Activated CD4-positive, alpha-beta T cell treated with anti-CD3 and anti-CD28 coated beads, Interleukin-2, amount 50 U/mL, for 16 hours (primary cell): ENCODE results near the gene CLEC4G.

Experiments
- DNase-seq: peaks from one replicate; pipeline ENCODE4 v3.0.0-alpha.2; 2020

CLEC4G gene

DNA sequence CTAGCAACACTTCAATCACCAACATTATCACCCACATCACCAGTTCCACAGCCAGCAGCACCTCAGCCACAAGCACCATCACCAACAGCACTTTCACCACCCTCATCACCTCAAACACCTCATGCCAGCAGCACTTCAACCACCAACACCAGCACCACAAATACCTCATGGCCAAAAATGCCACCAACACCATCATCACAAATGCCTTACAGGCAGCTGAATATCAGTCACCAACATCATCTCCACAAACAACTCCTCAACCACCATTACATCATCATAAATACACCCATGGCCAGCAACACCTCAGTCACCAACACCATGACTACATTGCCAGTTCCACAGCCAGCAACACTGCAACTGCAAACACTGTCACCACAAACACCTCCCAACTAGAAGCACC lies 40.4 kb downstream of the CLEC4G start:
- peak; percentile 20 for DNase-seq

DNA sequence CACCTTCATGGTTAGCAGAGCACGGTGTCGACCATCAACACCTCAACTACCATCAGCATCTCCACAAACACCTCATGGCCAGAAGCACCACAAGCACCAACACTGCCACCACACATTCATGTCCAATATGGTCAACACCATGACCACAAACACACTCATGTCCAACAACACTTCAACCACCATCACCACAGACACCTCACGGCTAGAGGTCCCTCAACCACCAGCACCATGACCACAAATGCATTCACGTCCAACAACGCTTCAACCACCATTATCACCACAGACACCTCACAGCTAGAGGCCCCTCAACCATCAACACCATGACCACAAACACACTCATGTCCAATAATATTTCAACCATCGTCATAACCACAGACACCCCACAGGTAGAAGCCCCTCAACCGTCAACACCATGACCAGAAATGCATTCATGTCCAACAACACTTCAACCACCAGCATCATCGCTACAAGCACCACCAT lies 41.1 kb downstream of the CLEC4G start:
- DNase-seq = no peak

DNA sequence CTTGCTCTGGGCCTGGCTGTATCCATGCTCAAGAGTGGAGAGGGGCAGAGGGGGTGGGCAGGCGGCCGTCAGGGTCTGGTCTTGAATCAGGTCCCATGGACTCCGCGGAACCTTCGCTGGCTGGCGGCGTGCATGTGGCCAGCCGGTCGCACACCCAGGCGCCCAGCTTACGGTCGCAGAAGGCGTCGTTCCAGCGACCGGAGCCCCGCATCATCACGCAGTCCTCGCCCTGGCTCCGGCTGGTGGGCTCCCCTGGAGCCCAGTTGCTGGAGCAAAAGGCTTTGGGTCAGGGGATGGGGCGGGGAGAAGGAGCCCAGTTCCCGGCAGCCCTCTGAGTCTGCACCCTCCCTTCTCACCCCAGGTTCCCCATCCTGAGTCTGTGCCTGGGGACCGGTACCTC lies 42.7 kb downstream of the CLEC4G start:
- no peak for DNase-seq

DNA sequence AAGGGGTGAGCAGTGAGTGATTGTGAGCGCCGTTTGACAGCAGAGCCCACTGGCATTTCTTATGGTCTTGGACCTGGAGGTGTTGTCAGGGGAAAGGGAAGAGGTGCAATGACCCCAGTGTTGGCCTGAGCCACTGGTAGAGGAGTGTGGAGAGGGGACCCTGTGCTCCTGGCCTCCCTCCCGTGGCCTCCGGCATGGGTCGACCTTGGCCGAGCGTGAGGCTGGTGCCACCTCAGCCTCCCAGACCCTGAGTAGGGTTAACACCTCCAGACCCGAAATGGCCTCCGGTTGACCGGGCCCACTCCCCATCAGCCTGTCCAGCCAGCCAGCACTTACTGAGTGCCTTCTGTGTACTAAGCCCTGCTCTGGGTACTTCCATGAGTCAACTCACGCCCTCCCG lies 44.7 kb downstream of the CLEC4G start:
- DNase-seq = no peak

DNA sequence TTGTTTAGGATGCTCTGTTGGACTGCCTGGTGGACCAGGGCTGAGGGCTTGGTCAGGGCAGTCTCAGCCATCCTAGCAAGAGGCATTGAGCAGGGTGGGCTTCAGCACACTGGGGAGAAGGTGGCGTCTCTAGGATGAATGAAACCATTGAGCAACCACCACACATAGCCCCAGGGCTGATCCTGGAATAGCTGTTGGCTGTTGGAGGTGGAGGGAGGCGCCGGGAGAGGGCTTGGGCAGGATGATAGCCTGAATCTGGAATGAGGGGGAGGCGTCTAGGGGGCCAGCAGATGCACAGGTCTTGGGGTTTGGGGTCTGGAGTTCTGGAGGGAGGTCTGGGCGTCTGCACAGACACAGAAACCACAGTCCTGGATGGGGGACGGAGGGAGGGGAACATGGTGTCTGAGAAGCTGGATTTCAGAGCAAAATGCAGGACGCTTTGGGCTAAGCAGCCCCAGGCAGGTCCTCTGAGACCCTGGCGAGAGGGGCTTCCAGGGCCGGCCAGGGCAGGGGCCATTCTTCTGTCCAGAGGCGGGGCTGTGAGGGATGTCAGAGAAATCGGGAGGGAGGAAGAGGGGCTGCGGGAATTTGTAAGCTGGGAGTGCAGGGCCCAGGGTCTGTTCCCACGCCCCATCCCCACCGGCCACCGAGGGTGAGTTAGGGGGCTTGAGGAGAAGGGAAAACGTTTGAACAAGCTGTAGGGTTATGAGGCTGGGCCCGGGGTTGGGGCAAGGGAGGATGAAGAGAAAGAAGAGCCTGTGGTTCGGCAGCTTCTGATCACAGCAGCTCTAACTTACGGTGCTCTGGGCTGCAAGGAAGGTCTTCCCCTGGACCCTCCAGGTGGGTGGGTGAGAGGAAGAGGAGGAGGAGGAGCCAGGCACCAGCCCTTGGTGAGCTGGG lies 46.1 kb downstream of the CLEC4G start:
- no peak for DNase-seq

DNA sequence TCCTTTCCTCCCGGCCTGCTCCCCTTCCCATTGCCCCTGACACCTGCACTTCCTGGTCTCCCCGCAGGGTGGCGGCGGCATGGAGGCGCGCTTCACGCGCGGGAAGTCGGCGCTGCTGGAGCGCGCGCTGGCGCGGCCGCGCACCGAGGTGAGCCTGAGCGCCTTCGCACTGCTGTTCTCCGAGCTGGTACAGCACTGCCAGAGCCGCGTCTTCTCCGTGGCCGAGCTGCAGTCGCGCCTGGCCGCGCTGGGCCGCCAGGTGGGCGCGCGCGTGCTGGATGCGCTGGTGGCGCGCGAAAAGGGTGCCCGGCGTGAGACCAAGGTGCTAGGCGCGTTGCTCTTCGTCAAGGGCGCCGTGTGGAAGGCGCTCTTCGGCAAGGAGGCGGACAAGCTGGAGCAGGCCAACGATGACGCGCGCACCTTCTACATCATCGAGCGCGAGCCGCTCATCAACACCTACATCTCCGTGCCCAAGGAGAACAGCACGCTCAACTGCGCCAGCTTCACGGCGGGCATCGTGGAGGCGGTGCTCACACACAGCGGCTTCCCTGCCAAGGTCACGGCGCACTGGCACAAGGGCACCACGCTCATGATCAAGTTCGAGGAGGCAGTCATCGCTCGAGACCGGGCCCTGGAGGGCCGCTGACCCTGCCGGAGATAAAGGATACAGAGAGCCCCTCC lies 49.6 kb downstream of the CLEC4G start:
- no peak for DNase-seq

DNA sequence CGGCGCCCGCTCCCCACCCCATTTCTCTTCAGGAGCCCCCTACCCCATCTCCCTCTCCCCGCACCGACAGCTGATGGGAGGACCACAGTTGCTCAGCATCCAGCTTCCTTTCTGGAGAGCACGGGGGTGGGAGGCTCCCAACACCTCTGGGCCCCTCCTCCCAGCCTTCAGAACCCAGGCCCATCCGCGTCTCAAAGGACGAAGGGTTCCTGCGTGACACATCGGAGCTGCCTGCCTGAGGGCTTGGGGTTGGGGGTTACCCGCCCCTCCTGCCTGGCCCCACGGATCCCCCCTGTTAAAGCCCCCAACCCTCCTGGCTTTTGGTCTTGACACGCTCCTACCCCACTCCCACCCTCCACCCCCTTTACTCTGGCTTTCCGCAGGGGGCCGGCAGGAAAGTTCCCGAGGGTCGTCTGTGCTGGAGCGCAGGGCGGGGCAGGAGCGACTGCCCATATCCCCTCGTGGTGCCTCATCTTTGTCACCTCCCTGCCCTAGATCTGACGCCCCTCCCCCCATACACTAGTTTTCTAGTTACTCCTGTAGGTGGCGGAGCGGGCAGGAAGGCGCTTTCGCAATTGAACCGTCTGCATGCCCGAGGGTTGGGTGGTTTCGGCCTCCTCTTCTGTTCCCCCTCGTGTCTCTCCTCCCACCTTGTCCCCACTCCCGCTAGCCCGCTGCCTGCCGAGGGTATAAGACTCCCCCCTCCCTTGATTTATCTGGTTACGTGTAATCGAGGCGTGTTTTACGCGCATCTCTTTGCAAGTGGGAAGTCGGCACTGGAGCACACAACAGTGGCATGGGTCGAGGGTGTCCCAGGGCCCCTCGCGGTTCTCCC lies 50.4 kb downstream of the CLEC4G start:
- DNase-seq = peak; percentile 93

DNA sequence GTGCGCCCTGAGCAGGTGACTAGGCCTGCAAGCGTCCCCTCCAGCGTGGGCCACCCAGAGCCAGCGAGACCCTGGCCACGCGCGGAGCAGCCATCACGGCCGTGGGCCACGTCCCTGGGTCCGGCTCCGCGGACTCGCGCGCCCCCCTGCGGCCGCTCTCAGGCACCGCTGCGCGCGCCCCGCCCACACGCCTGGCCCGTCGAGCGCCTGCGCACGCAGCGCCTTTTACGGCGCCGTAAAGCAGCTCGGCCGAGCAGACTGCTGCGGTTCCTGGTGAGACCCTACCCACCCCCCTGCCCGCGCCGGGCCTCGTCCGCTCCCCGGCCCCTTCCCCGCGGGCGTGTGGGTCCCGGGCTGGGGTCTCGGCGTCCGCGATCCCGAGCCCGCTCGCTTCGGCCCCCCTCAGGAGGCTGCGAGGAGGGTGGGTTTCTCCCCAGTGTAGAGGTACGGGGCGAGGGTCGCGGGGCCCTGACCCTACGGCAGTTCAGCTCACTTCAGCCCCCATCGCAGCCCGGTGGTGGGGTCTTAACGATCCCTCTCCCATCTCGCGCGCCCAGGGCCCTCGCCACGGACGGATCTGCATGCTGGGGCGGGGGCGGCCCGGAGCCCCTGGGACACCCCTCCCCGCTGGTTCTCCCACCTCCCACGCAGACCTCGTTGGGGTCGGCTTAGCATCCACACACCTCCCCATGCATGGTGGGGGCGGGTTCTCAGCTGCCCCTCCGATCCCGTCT lies 51.1 kb downstream of the CLEC4G start, which contains the start of gene TRAPPC5:
Gene TRAPPC5 (plus strand): TSS at position 228 of the 734 bp plus-strand sequence. CDS start 1,421 bp downstream, outside the sequence.
- DNase-seq = peak; percentile 89

DNA sequence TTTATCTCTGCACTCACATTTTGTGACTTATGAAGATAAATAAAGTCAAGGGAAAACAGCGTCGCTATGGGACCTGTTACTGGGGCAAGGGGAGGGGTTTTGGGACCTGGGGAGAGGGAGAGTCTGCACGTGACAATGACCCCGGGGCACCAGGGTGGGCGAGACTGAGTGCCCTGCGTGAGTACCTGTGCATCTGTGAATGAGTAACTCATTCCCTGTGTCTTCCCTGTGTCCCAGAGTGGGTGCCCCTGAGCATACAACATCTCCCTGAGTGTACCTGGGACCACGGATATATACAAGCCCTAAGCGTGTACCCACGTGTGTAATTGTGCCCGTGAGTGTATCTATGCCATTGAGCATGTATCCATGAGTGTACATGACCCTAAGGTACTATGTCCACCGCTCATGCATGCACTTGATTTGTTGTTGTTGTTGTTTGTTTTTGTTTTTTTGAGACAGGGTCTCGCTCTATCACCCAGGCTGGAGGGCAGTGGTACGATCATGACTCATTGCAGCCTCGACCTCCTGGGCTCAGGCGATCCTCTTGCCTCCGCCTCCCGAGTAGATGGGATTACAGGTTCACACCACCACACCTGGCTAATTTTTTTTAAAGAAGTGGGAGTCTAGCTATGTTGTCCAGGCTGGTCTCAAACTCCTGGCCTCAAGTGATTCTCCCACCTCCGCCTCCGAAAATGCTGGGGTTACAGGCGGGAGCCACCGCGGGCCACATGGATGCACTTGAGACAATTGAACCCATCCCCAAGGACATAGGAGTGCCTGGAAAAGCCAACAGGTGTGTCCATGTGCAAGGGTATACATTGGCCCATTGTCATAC lies 51.9 kb downstream of the CLEC4G start:
- DNase-seq = no peak

DNA sequence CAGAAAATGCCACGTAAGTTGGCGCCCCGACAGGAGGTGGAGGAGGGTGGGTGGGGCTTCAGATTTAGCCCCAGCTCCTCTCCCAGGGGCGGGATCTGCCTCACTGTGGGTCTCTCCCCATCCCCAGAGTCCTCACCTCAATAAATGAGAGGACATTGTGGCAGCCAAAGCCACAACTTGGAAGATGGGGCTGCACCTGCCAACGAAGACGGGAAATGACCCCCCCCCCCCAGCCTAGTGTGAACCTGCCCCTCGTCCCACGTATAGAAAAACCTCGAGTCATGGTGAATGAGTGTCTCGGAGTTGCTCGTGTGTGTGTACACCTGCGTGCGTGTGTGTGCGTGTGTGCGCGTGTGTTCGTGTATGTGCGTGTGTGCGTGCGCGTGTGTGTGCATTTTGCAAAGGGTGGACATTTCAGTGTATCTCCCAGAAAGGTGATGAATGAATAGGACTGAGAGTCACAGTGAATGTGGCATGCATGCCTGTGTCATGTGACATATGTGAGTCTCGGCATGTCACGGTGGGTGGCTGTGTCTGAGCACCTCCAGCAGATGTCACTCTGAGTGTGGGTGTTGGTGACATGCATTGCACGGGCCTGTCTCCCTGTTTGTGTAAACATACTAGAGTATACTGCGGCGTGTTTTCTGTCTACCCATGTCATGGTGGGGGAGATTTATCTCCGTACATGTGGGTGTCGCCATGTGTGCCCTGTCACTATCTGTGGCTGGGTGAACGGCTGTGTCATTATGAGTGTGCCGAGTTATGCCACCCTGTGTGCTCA lies 52.7 kb downstream of the CLEC4G start:
- peak; percentile 68 for DNase-seq
